ENCODE results near the gene CDC42EP5. TPM values are rescaled to one million over a fixed set of nuclear protein-coding genes. Genes with fewer than 3 reads are reported as not detected.

Gene CDC42EP5
- total RNA-seq, 1 donor from 2014 or later: 21.4 TPM

- Mint-ChIP-seq H3K4me3 (ENCODE audit: unreplicated experiment) (no peak overlapping the region), H3K4me1 (ENCODE audit: unreplicated experiment) (peaks cover 29% of the 10 kb centered on the region), H3K36me3 (ENCODE audit: low read depth, unreplicated experiment) (peaks cover 51% of the 10 kb centered on the region), H3K27me3 (ENCODE audit: unreplicated experiment) (peaks cover 32% of the 10 kb centered on the region), H3K9me3 (ENCODE audit: unreplicated experiment) (no peaks in the 10 kb centered on the region), H3K27ac (ENCODE audit: unreplicated experiment) (no peak overlapping the region)
- no peak for TF ChIP-seq CTCF (IDR thresholded peaks at IDR 0.05; ENCODE audit: unreplicated experiment)
- DNase-seq (ENCODE audit: low spot score): no peak
Observed at GRCh38 chr19:54452626-54453025, 20.5 kb downstream of the CDC42EP5 start.

- H3K4me1 Mint-ChIP-seq (ENCODE audit: unreplicated experiment): peaks cover 32% of the 10 kb centered on the region
- H3K4me3 Mint-ChIP-seq (ENCODE audit: unreplicated experiment): peak overlapping the region; percentile 100
- peaks cover 32% of the 10 kb centered on the region for H3K27me3 Mint-ChIP-seq (ENCODE audit: unreplicated experiment)
- H3K27ac Mint-ChIP-seq (ENCODE audit: unreplicated experiment): no peak overlapping the region
- no peak for TF ChIP-seq CTCF (IDR thresholded peaks at IDR 0.05; ENCODE audit: unreplicated experiment)
- DNase-seq (ENCODE audit: low spot score): no peak
- no peaks in the 10 kb centered on the region for H3K9me3 Mint-ChIP-seq (ENCODE audit: unreplicated experiment)
- H3K36me3 Mint-ChIP-seq (ENCODE audit: low read depth, unreplicated experiment): peaks cover 50% of the 10 kb centered on the region
Observed at GRCh38 chr19:54451997-54452396, 21.1 kb downstream of the CDC42EP5 start.

- peaks cover 32% of the 10 kb centered on the region for H3K4me1 Mint-ChIP-seq (ENCODE audit: unreplicated experiment)
- TF ChIP-seq CTCF (IDR thresholded peaks at IDR 0.05; ENCODE audit: unreplicated experiment): no peak
- H3K4me3 Mint-ChIP-seq (ENCODE audit: unreplicated experiment): peak overlapping the region; percentile 100
- H3K9me3 Mint-ChIP-seq (ENCODE audit: unreplicated experiment): no peaks in the 10 kb centered on the region
- H3K36me3 Mint-ChIP-seq (ENCODE audit: low read depth, unreplicated experiment): peaks cover 50% of the 10 kb centered on the region
- DNase-seq (ENCODE audit: low spot score): no peak
- H3K27me3 Mint-ChIP-seq (ENCODE audit: unreplicated experiment): peaks cover 33% of the 10 kb centered on the region
- peak overlapping the region; percentile 71 for H3K27ac Mint-ChIP-seq (ENCODE audit: unreplicated experiment)
Observed at GRCh38 chr19:54451331-54451871, 21.7 kb downstream of the CDC42EP5 start.

- Mint-ChIP-seq H3K27me3 (ENCODE audit: unreplicated experiment) (peaks cover 32% of the 10 kb centered on the region), H3K4me1 (ENCODE audit: unreplicated experiment) (peaks cover 32% of the 10 kb centered on the region), H3K4me3 (ENCODE audit: unreplicated experiment) (peak overlapping the region; percentile 100), H3K9me3 (ENCODE audit: unreplicated experiment) (no peaks in the 10 kb centered on the region), H3K36me3 (ENCODE audit: low read depth, unreplicated experiment) (peaks cover 41% of the 10 kb centered on the region), H3K27ac (ENCODE audit: unreplicated experiment) (peak overlapping the region; percentile 100)
- no peak for DNase-seq (ENCODE audit: low spot score)
- TF ChIP-seq CTCF (IDR thresholded peaks at IDR 0.05; ENCODE audit: unreplicated experiment): no peak
Observed at GRCh38 chr19:54449701-54450069, 23.4 kb downstream of the CDC42EP5 start.

GRCh38 chr19:54448774-54449700, 24.1 kb downstream of the CDC42EP5 start, which contains the start of gene LENG8:
LENG8 (plus strand) TSS chr19:54449199; CDS start chr19:54451345, 2,146 bp downstream.
- DNase-seq (ENCODE audit: low spot score): peak; percentile 93
- no peak for TF ChIP-seq CTCF (IDR thresholded peaks at IDR 0.05; ENCODE audit: unreplicated experiment)
- Mint-ChIP-seq H3K27me3 (ENCODE audit: unreplicated experiment) (peaks cover 30% of the 10 kb centered on the region), H3K36me3 (ENCODE audit: low read depth, unreplicated experiment) (peaks cover 38% of the 10 kb centered on the region), H3K4me1 (ENCODE audit: unreplicated experiment) (peaks cover 32% of the 10 kb centered on the region), H3K4me3 (ENCODE audit: unreplicated experiment) (peak within 1 kb of the TSS; percentile 100), H3K27ac (ENCODE audit: unreplicated experiment) (peak within 1 kb of the TSS; percentile 100), H3K9me3 (ENCODE audit: unreplicated experiment) (no peaks in the 10 kb centered on the region)
